SU-DHL-6 (cell line): ENCODE results near the gene FOXE1.

Experiments used
- H2AFZ ChIP-seq: fragments of 200-600 bp; sonication (generic); 2 replicates; pipeline ENCODE4 v1.6.1; 2014; ENCODE audit warnings: low read depth, mild to moderate bottlenecking, moderate library complexity, mixed read lengths, antibody characterized with exemption, low read length; ENCODE audit not compliant: severe bottlenecking
- H3F3A ChIP-seq: fragments of 200-600 bp; shearing (Covaris generic); 2 replicates; pipeline ENCODE4 v1.6.0; 2016; ENCODE audit warnings: antibody characterized with exemption, mild to moderate bottlenecking; ENCODE audit not compliant: insufficient read depth
- H3K27ac ChIP-seq: fragments of 200-600 bp; sonication (generic); 2 replicates; pipeline ENCODE4 v1.5.1; 2016; ENCODE audit warnings: low read depth, mild to moderate bottlenecking, low read length, moderate library complexity, mixed read lengths
- H3K27me3 ChIP-seq: fragments of 200-600 bp; sonication (generic), shearing (Covaris generic); 2 replicates; pipeline ENCODE4 v1.6.0; 2014; ENCODE audit warnings: mild to moderate bottlenecking, low read length
- H3K36me3 ChIP-seq: fragments of 200-600 bp; sonication (generic); 2 replicates; pipeline ENCODE4 v1.6.1; 2014; ENCODE audit warnings: mild to moderate bottlenecking, low read length, mixed read lengths
- H3K4me2 ChIP-seq: fragments of 300-600, 200-600 bp; shearing (Covaris generic), sonication (generic); 2 replicates; pipeline ENCODE4 v1.6.0; 2014; ENCODE audit warnings: low read length, low read depth, mild to moderate bottlenecking; ENCODE audit not compliant: poor library complexity, severe bottlenecking
- H3K4me3 ChIP-seq: fragments of 200-600 bp; sonication (generic); 2 replicates; pipeline ENCODE4 v1.5.1; 2014; ENCODE audit warnings: antibody characterized with exemption, low read length, mild to moderate bottlenecking, mixed read lengths; ENCODE audit not compliant: insufficient read depth, poor library complexity, severe bottlenecking
- H3K79me2 ChIP-seq: fragments of 200-600 bp; sonication (generic); 2 replicates; pipeline ENCODE4 v1.6.1; 2014; ENCODE audit warnings: mild to moderate bottlenecking, low read length, moderate library complexity; ENCODE audit not compliant: insufficient read depth
- H3K9ac ChIP-seq: fragments of 200-600 bp; sonication (generic); 2 replicates; pipeline ENCODE4 v1.7.0; 2014; ENCODE audit warnings: mild to moderate bottlenecking, low read length
- H3K9me2 ChIP-seq: fragments of 200-600 bp; sonication (generic); replicated peaks from 2 replicates; pipeline ENCODE4 v1.6.1; 2014; ENCODE audit warnings: low read length; ENCODE audit not compliant: insufficient read depth
- H3K9me3 ChIP-seq: fragments of 200-600 bp; sonication (generic); 2 replicates; pipeline ENCODE4 v1.6.1; 2014; ENCODE audit warnings: low read length, mixed read lengths; ENCODE audit not compliant: insufficient read depth
- H4K20me1 ChIP-seq: fragments of 200-600 bp; sonication (generic); 2 replicates; pipeline ENCODE4 v1.6.1; 2014; ENCODE audit warnings: low read depth, mild to moderate bottlenecking, antibody characterized with exemption, low read length, moderate library complexity, mixed read lengths
- EZH2phosphoT487 ChIP-seq: fragments of 200-600 bp; sonication (generic), shearing (Covaris generic); conservative IDR thresholded peaks from 2 replicates; pipeline ENCODE4 v1.6.1; 2018; ENCODE audit warnings: mild to moderate bottlenecking, antibody characterized with exemption, low read length, moderate library complexity, mixed read lengths
- TF ChIP-seq, protein P1 (sequence below): fragments of 200-600 bp; sonication (generic); IDR thresholded peaks from one replicate; pipeline ENCODE4 v1.5.1; 2017; ENCODE audit warnings: antibody characterized with exemption, mild to moderate bottlenecking, low read length, moderate library complexity; ENCODE audit not compliant: insufficient read depth, poor library complexity, severe bottlenecking

The FOXE1 gene

DNA sequence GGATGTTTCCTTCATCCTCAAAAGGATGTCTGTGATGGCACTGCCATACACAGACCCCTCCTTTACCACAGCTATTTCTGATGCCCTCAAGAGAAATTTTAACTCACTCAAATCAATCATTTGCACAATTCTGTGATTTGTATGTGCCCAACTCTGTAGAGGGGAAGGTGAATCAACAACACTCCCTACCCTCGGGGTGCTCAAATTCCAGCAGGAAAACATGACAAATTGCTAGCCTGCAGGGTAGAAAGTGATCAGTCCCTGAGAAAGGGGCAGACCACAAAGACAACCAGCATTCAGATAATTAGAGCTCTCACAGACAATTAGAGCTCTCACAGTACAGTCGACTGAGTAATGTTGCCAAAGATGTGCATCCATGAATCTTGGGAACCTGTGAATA, 45.3 kb upstream of the FOXE1 start:
- H3K27ac ChIP-seq: no peak overlapping the region
- H3K79me2 ChIP-seq: no peaks in the 10 kb centered on the region
- H3K4me3 ChIP-seq: no peak overlapping the region
- no peak for TF ChIP-seq EZH2phosphoT487
- TF ChIP-seq, protein P1, sequence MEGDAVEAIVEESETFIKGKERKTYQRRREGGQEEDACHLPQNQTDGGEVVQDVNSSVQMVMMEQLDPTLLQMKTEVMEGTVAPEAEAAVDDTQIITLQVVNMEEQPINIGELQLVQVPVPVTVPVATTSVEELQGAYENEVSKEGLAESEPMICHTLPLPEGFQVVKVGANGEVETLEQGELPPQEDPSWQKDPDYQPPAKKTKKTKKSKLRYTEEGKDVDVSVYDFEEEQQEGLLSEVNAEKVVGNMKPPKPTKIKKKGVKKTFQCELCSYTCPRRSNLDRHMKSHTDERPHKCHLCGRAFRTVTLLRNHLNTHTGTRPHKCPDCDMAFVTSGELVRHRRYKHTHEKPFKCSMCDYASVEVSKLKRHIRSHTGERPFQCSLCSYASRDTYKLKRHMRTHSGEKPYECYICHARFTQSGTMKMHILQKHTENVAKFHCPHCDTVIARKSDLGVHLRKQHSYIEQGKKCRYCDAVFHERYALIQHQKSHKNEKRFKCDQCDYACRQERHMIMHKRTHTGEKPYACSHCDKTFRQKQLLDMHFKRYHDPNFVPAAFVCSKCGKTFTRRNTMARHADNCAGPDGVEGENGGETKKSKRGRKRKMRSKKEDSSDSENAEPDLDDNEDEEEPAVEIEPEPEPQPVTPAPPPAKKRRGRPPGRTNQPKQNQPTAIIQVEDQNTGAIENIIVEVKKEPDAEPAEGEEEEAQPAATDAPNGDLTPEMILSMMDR: no peak
- no peaks in the 10 kb centered on the region for H3K36me3 ChIP-seq
- H4K20me1 ChIP-seq: no peaks in the 10 kb centered on the region
- no peak overlapping the region for H3K4me2 ChIP-seq
- no peak overlapping the region for H3K9ac ChIP-seq
- no peaks in the 10 kb centered on the region for H3K27me3 ChIP-seq
- no peaks in the 10 kb centered on the region for H3K9me2 ChIP-seq
- H3K9me3 ChIP-seq: no peaks in the 10 kb centered on the region
- no peaks in the 10 kb centered on the region for H3F3A ChIP-seq
- H2AFZ ChIP-seq: no peak overlapping the region

DNA sequence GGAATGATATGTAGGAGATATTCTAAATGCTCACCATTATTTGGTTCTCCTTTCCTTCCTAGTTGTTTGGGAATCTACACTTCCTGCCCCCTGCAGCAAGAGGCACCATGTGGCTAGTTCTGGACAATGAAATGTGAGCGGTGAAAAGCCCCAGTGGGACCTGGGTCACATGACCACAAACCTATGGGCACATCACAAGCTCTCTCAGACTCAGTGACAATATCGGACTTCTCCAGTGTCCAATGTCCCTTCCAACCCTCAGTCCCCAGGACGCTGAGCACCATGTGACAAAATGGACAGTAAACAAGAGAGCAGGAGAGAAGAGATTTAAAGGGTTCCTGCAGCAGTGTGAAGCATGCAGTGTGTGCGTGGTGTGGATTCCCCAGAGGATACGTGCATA, 44.6 kb upstream of the FOXE1 start:
- Histone ChIP-seq H3K79me2 (no peaks in the 10 kb centered on the region), H3F3A (no peaks in the 10 kb centered on the region), H3K4me2 (no peak overlapping the region), H3K9me3 (peaks cover 5% of the 10 kb centered on the region; the same call in 1 of the 2 replicates), H3K9ac (no peak overlapping the region), H2AFZ (no peak overlapping the region), H4K20me1 (no peaks in the 10 kb centered on the region), H3K36me3 (no peaks in the 10 kb centered on the region), H3K27ac (no peak overlapping the region), H3K27me3 (no peaks in the 10 kb centered on the region), H3K4me3 (no peak overlapping the region), H3K9me2 (no peaks in the 10 kb centered on the region)
- TF ChIP-seq, protein P1: no peak
- no peak for TF ChIP-seq EZH2phosphoT487

DNA sequence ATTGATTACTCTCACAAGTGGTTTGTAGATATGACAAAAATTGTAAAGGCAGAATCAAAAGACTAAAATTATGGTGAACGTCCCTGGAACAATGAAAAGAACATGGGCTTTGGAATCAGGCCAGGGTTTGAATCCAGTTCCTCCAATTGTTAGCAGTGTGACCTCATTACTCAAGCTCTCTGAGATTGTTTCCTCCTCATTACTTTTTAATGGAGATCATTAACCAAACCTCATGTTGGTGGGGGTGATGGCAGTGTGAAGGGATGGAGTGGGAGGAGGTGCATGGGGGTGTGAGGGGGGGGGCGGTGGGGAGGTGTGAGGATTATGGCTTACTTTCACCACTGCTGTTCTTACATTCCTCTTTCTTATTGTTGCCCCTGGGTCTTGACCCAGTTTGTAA, 44.1 kb upstream of the FOXE1 start:
- Histone ChIP-seq H3K4me3 (no peak overlapping the region), H3K79me2 (no peaks in the 10 kb centered on the region), H3F3A (no peaks in the 10 kb centered on the region), H3K9me3 (peaks cover 6% of the 10 kb centered on the region; the same call in 1 of the 2 replicates), H4K20me1 (no peaks in the 10 kb centered on the region), H3K27me3 (no peaks in the 10 kb centered on the region), H3K36me3 (no peaks in the 10 kb centered on the region), H3K9ac (no peak overlapping the region), H2AFZ (no peak overlapping the region), H3K27ac (no peak overlapping the region), H3K9me2 (no peaks in the 10 kb centered on the region), H3K4me2 (no peak overlapping the region)
- no peak for TF ChIP-seq EZH2phosphoT487
- TF ChIP-seq, protein P1: no peak
